SU-DHL-6 (cell line): Measurements from ENCODE around the gene MXD1.

ENCODE experiments used
- H2AFZ ChIP-seq: fragments of 200-600 bp; sonication (generic); 2 replicates; pipeline ENCODE4 v1.6.1; 2014; ENCODE audit warnings: low read depth, mild to moderate bottlenecking, moderate library complexity, mixed read lengths, antibody characterized with exemption, low read length; ENCODE audit not compliant: severe bottlenecking
- H3F3A ChIP-seq: fragments of 200-600 bp; shearing (Covaris generic); 2 replicates; pipeline ENCODE4 v1.6.0; 2016; ENCODE audit warnings: antibody characterized with exemption, mild to moderate bottlenecking; ENCODE audit not compliant: insufficient read depth
- H3K27ac ChIP-seq: fragments of 200-600 bp; sonication (generic); 2 replicates; pipeline ENCODE4 v1.5.1; 2016; ENCODE audit warnings: low read depth, mild to moderate bottlenecking, low read length, moderate library complexity, mixed read lengths
- H3K27me3 ChIP-seq: fragments of 200-600 bp; sonication (generic), shearing (Covaris generic); 2 replicates; pipeline ENCODE4 v1.6.0; 2014; ENCODE audit warnings: mild to moderate bottlenecking, low read length
- H3K36me3 ChIP-seq: fragments of 200-600 bp; sonication (generic); 2 replicates; pipeline ENCODE4 v1.6.1; 2014; ENCODE audit warnings: mild to moderate bottlenecking, low read length, mixed read lengths
- H3K4me2 ChIP-seq: fragments of 300-600, 200-600 bp; shearing (Covaris generic), sonication (generic); 2 replicates; pipeline ENCODE4 v1.6.0; 2014; ENCODE audit warnings: low read length, low read depth, mild to moderate bottlenecking; ENCODE audit not compliant: poor library complexity, severe bottlenecking
- H3K4me3 ChIP-seq: fragments of 200-600 bp; sonication (generic); 2 replicates; pipeline ENCODE4 v1.5.1; 2014; ENCODE audit warnings: antibody characterized with exemption, low read length, mild to moderate bottlenecking, mixed read lengths; ENCODE audit not compliant: insufficient read depth, poor library complexity, severe bottlenecking
- H3K79me2 ChIP-seq: fragments of 200-600 bp; sonication (generic); 2 replicates; pipeline ENCODE4 v1.6.1; 2014; ENCODE audit warnings: mild to moderate bottlenecking, low read length, moderate library complexity; ENCODE audit not compliant: insufficient read depth
- H3K9ac ChIP-seq: fragments of 200-600 bp; sonication (generic); 2 replicates; pipeline ENCODE4 v1.7.0; 2014; ENCODE audit warnings: mild to moderate bottlenecking, low read length
- H3K9me2 ChIP-seq: fragments of 200-600 bp; sonication (generic); replicated peaks from 2 replicates; pipeline ENCODE4 v1.6.1; 2014; ENCODE audit warnings: low read length; ENCODE audit not compliant: insufficient read depth
- H3K9me3 ChIP-seq: fragments of 200-600 bp; sonication (generic); 2 replicates; pipeline ENCODE4 v1.6.1; 2014; ENCODE audit warnings: low read length, mixed read lengths; ENCODE audit not compliant: insufficient read depth
- H4K20me1 ChIP-seq: fragments of 200-600 bp; sonication (generic); 2 replicates; pipeline ENCODE4 v1.6.1; 2014; ENCODE audit warnings: low read depth, mild to moderate bottlenecking, antibody characterized with exemption, low read length, moderate library complexity, mixed read lengths
- CTCF ChIP-seq: fragments of 200-600 bp; sonication (generic); IDR thresholded peaks from one replicate; pipeline ENCODE4 v1.5.1; 2017; ENCODE audit warnings: antibody characterized with exemption, mild to moderate bottlenecking, low read length, moderate library complexity; ENCODE audit not compliant: insufficient read depth, poor library complexity, severe bottlenecking
- EZH2phosphoT487 ChIP-seq: fragments of 200-600 bp; sonication (generic), shearing (Covaris generic); conservative IDR thresholded peaks from 2 replicates; pipeline ENCODE4 v1.6.1; 2018; ENCODE audit warnings: mild to moderate bottlenecking, antibody characterized with exemption, low read length, moderate library complexity, mixed read lengths

MXD1 gene

GRCh38 chr2:69975136-69975852, 60.4 kb downstream of the MXD1 start:
- no peaks in the 10 kb centered on the region for H3K9me3 ChIP-seq
- no peaks in the 10 kb centered on the region for H3K27me3 ChIP-seq
- no peak overlapping the region for H2AFZ ChIP-seq
- no peak overlapping the region for H3K4me2 ChIP-seq
- no peaks in the 10 kb centered on the region for H3K36me3 ChIP-seq
- H3K27ac ChIP-seq: no peak overlapping the region
- H4K20me1 ChIP-seq: no peaks in the 10 kb centered on the region
- H3F3A ChIP-seq: no peaks in the 10 kb centered on the region
- H3K4me3 ChIP-seq: no peak overlapping the region
- H3K9me2 ChIP-seq: no peaks in the 10 kb centered on the region
- TF ChIP-seq CTCF (no peak), EZH2phosphoT487 (no peak)
- H3K9ac ChIP-seq: no peak overlapping the region
- H3K79me2 ChIP-seq: no peaks in the 10 kb centered on the region

- Histone ChIP-seq H3F3A (no peaks in the 10 kb centered on the region), H3K9ac (no peak overlapping the region), H2AFZ (no peak overlapping the region), H3K79me2 (no peaks in the 10 kb centered on the region), H3K9me3 (no peaks in the 10 kb centered on the region), H3K4me3 (no peak overlapping the region), H3K36me3 (no peaks in the 10 kb centered on the region), H3K9me2 (no peaks in the 10 kb centered on the region), H3K27ac (no peak overlapping the region), H3K27me3 (no peaks in the 10 kb centered on the region), H3K4me2 (no peak overlapping the region), H4K20me1 (no peaks in the 10 kb centered on the region)
- TF ChIP-seq CTCF: no peak
- TF ChIP-seq EZH2phosphoT487: no peak
Observed at GRCh38 chr2:69975853-69976462, 61.0 kb downstream of the MXD1 start.

GRCh38 chr2:69977186-69977585, 62.3 kb downstream of the MXD1 start:
- Histone ChIP-seq H3K9me2 (no peaks in the 10 kb centered on the region), H3K27ac (no peak overlapping the region), H3F3A (no peaks in the 10 kb centered on the region), H2AFZ (no peak overlapping the region), H3K27me3 (no peaks in the 10 kb centered on the region), H3K36me3 (no peaks in the 10 kb centered on the region), H3K4me2 (no peak overlapping the region), H3K9ac (no peak overlapping the region), H3K9me3 (no peaks in the 10 kb centered on the region), H4K20me1 (no peaks in the 10 kb centered on the region), H3K4me3 (no peak overlapping the region), H3K79me2 (no peaks in the 10 kb centered on the region)
- no peak for TF ChIP-seq CTCF
- TF ChIP-seq EZH2phosphoT487: no peak
